ENCODE data around the gene CUX1.

DNA sequence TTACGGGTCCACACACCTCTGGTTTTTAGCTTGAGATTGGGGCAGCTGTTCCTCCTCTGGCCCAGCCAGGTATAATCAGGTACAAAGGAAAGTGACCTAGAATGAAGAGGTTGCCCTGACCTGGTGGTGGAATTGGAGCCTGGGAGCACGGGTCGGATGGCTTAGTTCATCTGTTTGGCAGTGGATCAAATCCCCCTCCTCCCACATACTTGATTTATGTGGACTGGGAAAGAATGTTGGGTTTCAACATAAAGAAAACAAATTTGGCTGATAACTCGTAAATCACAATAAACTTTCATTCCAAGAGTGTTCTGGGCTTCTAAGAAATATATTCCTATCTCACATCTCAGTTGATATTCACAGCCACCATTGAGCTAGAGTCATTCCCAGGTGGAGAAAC lies 186.8 kb downstream of the CUX1 start:
- no peak for TF ChIP-seq POLR2A (IDR thresholded peaks at IDR 0.05; ENCODE audit: low read depth, low read length)
- TF ChIP-seq POLR2AphosphoS5 (IDR thresholded peaks at IDR 0.05; ENCODE audit: low read depth, low read length), result no peak
- TF ChIP-seq SPI1 (IDR thresholded peaks at IDR 0.05; ENCODE audit: low read depth, low read length), result no peak
- no peak for TF ChIP-seq TAF1 (IDR thresholded peaks at IDR 0.05; ENCODE audit: low read depth, low read length)

Data from GM12891 (cell line).